GM19468 (cell line): Measurements from ENCODE around the gene OTX2.

Experiments
- ATAC-seq: cut with Tn5 transposase; IDR thresholded peaks from one replicate; pipeline ENCODE4 v1.9.1; 2021; ENCODE audit warnings: mild to moderate bottlenecking, moderate library complexity, moderate number of reproducible peaks; ENCODE audit not compliant: unreplicated experiment; ENCODE audit errors: extremely low read depth

OTX2 gene

DNA sequence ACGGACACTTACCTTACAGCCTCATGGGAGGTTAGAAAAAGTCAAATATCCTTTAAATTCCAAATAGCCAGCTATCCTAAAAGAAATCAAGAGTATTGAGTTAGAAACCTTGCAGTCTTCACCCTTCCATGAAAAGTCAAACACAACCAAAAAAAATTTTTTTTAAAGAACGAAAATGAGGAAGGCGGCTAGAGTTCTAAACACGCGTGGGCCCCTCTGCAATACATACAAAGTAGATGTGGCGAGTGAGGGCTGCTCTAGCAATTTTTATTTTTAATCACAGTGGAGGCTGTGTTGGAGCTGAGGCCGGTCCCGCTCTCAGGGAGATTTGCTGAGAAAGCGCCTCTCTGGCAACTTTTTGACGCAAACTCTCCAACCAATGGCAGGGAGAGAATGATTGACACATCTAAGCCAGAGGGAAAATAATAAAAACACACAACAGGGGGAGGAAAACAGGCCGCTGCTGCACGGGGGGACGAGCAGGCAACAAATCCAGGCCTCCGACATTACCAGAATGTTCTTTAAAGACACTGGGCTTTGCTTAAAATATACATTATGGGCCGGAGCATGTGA lies at the start of gene OTX2:
Gene OTX2, minus strand, starts transcription at position 333 of the 573 bp plus-strand sequence. CDS start 5,023 bp downstream, outside the sequence.
- ATAC-seq = no peak

GRCh38 chr14:56858422-56858821 lies 48.1 kb upstream of the OTX2 start:
- no peak for ATAC-seq

- no peak for ATAC-seq
These were observed 46.9 kb upstream of the OTX2 start for GRCh38 chr14:56857216-56857615.

- no peak for ATAC-seq
These were observed 45.7 kb upstream of the OTX2 start for GRCh38 chr14:56855891-56856461.

DNA sequence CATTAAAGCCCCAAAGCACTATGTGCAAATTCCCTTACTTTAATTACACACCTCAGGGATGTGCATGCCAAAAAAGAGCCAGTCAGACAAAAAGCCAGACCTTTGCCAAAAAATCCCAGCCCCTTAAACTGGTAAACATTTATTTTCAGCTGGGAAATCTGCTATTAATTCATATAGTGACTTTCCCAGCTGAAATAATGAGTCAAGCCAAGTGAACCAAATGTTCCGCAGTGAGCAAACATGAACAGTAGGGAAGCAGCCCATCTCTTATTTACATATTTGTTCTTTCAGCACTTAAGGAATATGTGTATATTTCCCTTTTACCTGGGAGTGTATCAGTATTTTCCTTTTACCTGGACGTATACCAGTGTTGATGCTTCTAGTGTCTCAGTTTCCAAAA lies 44.0 kb upstream of the OTX2 start:
- no peak for ATAC-seq

GRCh38 chr14:56846970-56847930 lies 37.0 kb upstream of the OTX2 start:
- ATAC-seq = no peak

DNA sequence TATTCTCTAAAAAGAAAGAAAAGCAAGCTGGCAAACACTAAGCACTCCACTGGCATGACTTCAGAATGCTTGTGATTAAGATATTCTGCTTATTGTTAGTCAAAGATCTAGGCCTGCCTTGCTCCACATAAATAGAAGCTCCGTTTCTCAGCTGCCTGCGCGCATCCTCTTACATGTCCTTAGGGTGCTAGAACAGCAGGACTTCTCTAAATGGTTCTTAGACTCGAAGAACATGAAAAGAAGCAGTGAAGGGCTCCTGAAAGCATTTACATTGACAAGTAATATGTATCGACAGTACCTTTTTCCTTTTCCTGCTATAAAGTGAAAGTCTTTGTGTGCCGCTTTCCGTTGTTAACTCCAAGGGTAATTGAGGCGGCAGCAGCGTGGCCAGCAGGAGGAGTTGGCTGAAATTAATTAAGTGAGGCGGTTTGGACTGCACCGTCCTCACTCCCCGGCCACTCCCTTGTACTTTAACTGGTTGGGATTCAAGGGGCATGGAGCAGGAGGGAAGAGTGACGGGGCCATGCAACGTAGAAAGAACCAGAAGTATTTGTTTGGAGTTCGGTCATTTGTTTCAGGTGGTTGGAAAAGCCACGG lies 34.2 kb upstream of the OTX2 start:
- ATAC-seq = no peak

DNA sequence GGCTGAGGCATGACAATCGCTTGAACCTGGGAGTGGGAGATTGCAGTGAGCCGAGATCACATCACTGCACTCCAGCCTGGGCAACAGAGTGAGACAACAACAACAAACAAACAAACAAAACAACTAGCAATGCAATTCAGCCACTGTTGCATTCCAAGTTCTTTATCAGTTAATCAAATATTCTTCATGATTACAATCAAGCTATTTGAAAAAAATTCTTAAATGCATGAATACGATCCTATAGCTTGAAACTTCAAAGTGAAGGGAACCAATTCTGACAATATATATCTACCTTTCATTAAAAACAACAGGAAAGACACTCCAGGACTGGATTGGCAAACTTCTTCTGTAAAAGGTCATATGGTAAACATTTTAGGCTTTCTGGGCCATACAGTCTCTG lies 31.3 kb upstream of the OTX2 start:
- ATAC-seq = no peak

- no peak for ATAC-seq
These were observed 29.9 kb upstream of the OTX2 start for GRCh38 chr14:56840221-56840620.

DNA sequence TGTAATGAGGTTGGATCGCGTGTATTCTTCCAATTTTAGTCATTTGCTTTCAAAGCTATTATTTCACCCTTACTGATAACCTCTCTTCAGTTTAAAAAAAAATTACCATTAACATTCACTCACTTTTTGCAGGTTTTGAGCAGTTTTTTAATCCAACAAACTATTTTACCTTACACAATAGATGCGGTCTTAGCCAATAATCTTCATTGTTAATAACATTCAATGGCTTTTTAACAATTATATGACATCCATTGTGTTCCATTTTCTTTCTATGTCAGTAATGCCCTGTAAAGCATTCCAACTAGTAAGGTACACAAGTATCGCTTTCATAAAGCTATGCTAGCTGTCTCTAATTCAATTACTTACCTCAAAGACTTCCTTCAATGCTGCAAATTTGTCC lies 18.9 kb upstream of the OTX2 start:
- no peak for ATAC-seq

DNA sequence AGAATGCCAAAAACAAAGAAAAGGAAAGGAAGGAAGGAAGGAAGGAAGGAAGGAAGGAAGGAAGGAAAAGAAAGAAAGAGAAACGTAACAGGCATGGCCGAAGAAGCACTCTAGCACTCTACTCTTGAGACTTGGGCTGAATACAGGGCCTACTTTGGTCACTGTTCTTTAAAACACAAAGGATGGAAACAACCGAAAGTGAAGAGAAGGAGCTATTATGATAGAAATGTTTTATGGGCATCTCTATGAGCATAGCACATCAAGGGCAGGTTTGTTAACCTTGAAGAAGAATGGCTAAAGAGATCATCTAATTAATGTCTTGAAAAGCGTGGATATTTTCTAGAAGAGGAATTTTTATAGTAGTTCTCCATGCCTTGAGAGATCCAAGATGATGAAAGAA lies 15.9 kb upstream of the OTX2 start:
- ATAC-seq = no peak

DNA sequence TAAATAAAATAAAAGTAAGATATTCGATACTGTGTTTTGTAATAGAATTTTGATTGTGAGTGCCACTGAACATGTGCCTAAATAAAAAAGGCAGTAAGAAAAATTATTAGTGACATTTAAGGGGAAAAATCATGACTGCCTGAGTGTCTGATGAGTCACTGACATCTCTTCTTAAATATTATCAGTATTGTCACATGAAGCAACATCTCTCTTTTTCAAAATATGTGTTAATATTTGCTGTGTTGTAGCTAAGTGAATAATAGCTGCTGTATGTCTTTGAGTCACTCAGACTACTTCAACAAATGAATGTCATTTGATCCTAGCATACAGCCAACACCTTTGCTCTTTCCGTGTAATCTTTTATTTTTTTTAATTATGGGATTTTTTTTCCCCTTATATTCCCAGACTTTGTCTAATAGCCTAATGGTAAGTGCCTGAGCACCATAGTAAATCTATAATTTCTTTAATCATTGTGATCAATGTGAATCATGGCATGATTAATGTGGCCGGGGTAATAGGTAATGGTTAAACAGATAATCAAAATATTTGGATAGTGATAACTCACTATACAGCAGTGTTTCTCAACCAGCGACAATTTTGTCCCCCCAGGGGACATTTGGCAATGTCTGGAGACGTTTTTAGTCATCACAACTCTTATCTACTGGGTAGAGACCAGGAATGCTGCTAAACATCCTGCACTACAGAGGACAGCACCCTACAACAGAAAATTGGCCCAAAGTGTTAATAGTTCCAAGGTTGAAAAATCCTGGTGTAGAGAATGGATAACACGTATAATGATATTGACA lies 11.7 kb upstream of the OTX2 start:
- no peak for ATAC-seq

GRCh38 chr14:56821177-56821576 lies 10.9 kb upstream of the OTX2 start:
- ATAC-seq = no peak

GRCh38 chr14:56817396-56817921 lies 7.2 kb upstream of the OTX2 start:
- ATAC-seq = no peak

DNA sequence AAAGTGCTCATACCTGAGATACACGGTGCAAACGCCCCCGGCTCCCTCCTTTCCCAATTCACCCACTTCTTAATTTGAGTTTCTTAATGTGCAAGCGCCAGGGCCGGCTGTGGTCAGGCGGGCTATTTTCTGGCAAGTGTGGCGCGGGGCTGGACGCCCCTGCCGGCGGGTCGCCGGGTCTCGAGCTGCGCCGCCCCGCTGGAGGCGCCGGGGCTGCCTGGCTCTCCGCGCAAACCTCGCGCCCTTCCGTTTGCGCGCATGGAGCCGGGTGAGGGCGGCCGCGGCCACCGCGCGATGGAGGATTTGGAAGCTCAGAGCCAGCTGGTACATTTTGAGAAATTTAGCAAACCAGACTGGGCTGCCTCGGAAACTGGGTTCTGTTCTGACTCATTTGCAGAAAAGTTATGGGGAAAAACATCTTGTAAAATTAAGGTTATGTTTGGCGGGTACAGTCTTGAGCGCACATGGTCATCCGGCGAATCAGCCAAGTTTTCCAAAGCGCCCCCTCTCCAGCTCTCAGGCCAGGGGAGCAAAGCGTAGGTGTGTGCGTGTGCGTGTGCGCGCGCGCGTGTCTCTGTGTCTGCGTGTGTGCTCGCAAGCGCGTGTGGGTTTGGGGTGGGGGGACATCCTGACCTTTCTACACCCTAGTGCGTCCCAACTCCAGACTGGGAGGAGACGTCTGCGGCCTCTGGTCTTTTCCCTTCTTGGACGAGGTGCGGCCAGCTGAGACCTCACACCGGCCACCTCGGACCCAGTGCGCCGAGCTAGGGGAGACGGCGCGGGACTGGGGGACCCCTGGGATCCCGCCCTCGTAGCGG lies 6.5 kb upstream of the OTX2 start:
- ATAC-seq = no peak

GRCh38 chr14:56815745-56816144 lies 5.5 kb upstream of the OTX2 start:
- no peak for ATAC-seq

DNA sequence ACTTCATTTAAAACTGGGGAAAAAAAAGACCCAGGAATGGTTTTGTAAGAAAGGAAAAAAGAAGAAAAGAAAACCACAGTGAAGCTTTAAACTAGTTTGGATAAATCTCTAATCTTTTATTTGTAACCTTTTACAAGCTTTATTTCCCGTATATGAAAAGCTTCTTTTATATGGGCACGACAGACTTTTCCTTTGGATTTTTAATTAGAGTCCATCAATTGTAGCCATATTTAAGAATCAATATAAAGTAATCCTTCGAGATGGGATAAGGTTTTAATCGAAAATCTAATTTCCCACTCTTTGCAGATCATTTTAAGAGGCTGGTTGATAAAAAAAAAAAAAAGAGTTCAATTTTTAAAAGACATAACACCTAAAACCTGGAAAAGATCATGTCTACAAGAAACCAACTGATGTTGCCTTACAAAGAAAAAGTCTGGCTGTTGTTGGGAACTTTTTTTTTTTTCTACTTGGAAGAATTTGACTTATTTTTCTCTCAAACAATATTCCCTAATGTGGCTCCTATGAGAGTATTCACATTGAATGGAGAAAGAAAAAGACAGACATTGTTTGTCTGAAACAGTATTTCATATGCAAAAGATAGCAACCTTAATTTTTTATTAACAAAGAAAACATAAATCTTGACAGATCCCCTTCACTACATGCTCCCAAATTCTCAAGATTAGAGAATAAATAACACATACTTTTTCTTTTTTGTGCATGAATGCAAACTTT lies 4.9 kb upstream of the OTX2 start:
- ATAC-seq = no peak

DNA sequence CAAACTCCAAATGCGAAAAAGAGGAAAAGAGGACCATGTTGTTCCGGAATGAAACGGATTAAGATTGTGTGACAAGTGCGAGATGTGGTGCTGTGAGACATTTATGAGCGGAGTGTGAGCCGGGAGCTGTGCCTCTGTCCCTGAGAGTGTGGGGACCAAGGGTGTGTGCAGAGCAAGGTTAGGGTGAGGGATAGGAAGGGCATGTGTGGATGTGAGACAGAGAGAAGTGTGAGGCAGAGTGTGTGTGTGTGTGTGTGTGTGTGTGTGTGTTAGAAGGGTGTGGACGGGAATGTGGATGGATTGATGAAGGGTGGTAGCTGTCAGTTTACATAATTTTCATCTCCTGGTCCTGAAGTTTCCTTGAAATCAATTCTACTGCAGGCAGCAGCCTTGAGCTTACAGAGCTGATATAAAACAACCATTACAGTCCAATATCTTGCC lies 4.3 kb upstream of the OTX2 start:
- ATAC-seq = no peak
